Measurements from ENCODE around the gene TLCD5.

Gene TLCD5

GRCh38 chr11:120337355-120338106 lies 12.4 kb downstream of the TLCD5 start:
- no peak for DNase-seq (ENCODE audit: low spot score)

DNA sequence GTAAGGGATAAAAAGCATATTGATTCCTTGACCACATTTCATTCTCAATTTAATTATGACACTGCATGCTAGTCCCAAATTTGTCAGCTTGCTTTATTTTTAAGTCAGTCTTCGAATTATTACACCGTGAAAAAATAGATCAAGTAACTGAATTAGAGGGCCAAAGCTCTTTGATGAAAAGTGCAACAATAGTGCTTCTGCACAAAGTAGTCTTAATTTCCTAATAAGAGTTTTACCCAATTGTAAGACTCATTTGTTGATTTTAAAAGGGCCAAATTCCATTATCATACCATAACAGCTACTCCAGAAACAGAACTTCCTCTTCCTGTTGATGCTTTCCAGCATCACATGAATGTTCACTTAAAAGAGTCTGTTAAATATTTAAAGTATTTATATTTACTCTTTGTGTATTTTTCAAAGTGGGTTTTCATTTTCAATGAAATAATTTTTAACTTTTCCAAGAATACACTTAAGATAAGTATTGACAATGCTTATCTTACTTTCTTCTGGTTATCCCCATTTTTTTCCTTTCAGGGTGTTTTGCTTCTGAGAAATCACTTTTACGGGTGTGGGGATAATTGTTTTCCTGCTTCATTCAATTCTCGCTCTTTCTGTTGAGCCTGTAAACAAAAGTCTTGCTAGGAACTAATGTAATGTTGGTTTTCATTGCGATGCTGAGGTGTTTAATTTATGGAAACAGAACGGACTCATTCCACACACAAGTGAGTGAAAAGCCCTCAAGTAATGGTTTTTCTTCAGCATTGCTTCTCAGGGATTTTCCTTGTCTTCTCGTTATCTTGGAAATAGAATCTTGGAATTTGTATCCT lies 13.2 kb downstream of the TLCD5 start:
- DNase-seq (ENCODE audit: low spot score) = no peak

GRCh38 chr11:120339394-120339890 lies 14.3 kb downstream of the TLCD5 start:
- no peak for DNase-seq (ENCODE audit: low spot score)

GRCh38 chr11:120340529-120340928 lies 15.4 kb downstream of the TLCD5 start:
- DNase-seq (ENCODE audit: low spot score) = no peak

DNA sequence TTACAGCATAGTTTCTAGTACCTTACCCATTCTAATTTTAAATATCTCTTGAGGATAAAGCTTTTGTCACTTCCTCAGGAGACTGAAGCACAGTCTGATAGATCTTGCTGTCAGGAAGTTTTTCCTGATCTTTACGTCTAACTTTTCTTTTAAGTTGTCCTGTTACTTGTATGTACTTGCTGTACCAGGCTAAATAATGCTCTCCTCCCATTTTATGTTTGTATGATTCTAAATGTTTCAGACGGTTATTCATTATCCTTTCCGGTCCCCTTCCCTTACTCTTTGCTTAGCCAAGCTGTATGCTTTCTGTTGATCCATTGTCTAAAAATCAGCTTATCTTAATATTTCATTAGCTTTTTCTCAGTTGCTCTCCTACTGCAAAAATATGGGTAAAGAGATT lies 17.1 kb downstream of the TLCD5 start:
- no peak for DNase-seq (ENCODE audit: low spot score)

DNA sequence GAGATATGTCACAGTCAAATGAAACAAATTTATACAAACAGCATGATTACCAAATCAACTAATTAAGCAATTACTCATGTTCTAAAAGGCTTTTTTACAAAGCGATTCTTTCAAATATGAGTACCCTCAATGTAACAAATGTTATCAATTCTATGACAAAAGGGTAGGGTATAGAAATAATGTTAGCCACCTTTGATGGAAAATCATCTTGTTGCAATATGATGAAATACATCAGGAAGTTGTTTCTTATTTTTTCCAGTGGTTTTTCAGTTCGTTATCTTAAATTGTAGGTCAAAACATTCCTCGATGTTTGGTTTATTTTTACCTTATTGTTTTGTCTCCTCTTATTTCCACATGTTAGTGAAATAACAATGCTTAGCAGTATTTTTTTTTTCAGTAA lies 17.6 kb downstream of the TLCD5 start:
- no peak for DNase-seq (ENCODE audit: low spot score)

GRCh38 chr11:120343429-120343828 lies 18.3 kb downstream of the TLCD5 start:
- DNase-seq (ENCODE audit: low spot score) = no peak

DNA sequence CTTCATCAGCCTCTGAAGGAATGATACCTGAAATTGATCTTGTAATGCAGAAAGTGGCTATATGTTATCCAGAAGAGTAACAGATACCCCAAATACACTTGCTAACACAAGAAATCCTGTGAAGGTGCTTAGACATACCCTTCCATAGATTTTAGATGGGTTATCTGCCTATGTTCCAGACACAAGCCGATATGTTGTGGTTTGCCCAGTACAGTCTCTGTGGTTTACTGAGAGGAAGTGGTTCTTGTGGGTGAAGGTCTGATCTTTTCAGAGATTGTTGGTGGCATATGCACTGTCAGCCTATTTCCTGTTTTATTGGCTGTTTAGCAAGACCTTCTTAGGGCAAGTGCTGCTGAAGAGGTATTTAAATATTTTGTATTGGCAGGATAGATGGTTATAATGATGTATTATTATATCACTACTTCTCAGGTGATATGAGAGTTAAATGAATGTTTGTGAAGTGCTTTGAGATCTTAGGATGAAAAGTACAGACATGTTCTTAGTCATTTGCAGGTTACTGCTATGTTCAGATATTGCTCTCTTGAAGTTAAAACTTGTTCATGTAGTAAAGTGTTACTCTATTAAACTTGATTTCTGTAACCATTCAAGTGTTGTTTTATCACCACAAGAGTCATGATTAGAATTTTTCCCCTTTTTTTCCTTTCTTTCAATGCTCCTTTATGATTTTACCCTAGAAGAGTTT lies 19.4 kb downstream of the TLCD5 start:
- no peak for DNase-seq (ENCODE audit: low spot score)

DNA sequence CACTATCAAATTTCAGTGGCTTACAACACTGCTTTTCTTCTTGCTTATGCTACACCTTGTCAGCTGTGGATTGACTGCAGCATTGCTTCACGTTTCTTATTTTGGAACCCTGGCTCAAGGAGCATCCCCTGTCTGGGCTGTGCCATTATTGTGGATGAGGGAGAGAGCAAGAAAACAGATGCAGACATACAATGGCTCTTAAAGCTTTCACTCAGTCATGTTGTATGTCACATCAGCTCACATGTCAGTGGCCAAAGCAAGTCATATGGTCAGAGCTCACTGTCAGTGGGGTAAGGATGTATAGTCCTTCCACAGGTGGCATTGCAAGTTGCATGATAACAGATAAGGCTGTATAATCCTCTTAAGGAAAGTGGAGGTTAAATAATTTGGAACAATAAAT lies 21.1 kb downstream of the TLCD5 start:
- no peak for DNase-seq (ENCODE audit: low spot score)

DNA sequence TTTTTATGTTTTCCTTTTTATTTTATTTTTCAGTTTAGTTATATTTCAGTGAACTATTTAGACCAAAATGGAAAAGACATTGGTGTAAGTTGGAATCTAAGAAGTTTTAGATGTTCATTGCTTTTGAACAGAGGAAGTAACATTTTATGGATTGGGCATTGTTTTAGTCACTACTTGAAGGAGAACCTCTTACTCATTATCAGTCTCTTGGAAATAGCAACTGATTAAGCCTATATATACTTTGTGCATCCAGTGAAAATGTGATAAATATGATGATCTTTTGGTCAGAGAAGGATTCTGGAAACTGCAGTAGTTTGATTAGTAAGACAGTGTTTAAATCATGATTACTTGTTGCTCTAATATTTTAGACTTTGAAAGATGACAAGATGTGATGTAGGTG lies 25.5 kb downstream of the TLCD5 start:
- DNase-seq (ENCODE audit: low spot score) = no peak

DNA sequence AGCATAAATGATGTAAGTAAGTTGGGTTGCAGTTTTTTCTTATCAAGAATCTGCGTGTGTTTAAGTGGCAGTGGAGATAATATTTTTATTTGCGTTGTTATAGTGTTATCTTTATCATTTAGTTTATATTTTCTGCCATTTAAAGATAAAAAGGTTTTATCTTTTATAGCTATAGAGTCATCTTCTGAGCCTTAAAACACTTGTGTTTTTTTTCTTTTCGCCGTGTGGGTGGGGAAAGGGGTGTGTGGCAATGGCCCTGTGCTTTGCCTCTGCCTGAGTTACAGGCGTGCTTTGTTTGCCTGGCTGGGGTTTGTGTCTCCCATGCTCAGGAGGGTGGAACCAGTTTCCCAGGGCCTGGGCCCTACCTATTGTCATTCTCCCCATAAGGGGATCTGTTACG lies 27.3 kb downstream of the TLCD5 start:
- no peak for DNase-seq (ENCODE audit: low spot score)

GRCh38 chr11:120354068-120354467 lies 29.0 kb downstream of the TLCD5 start:
- no peak for DNase-seq (ENCODE audit: low spot score)

- no peak for DNase-seq (ENCODE audit: low spot score)
These were observed 29.7 kb downstream of the TLCD5 start for GRCh38 chr11:120354779-120355178.

DNA sequence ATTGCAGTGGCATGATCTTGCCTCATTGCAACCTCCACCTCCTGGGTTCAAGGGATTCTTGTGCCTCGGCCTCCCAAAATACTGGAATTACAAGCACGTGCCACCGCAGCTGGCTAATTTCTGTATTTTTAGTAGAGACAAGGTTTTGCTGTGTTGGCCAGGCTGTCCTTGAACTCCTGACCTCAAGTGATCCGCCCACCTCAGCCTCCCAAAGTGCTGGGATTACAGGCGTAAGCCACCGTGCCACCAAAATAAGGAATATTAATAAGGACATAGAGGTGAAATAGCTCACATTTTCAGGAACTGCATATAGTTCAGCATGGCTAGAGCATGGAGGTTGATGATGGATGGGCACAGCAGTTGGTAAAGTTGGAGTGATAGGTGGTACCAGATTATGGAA lies 32.5 kb downstream of the TLCD5 start:
- DNase-seq (ENCODE audit: low spot score) = no peak

DNA sequence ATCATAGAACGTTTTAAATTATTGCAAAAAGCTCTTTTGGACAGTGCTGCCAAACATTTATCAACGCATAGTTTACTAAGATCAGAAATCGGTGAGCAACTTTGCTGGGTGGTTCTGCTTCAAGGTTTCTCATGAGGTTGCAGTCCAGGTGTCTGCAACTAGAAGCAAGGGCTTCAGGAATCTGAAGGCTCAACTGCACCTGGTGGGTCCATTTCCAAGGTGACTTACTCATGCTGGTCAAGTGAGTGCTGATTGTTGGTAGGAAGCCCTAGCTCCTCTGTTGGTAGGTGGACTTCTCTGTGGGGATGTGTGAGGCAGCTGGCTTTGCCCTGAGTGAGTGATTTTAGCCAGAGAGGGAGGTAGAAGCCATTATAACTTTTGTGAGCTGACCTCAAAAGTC lies 33.6 kb downstream of the TLCD5 start:
- no peak for DNase-seq (ENCODE audit: low spot score)

- DNase-seq (ENCODE audit: low spot score) = no peak
These were observed 38.3 kb downstream of the TLCD5 start for GRCh38 chr11:120363436-120363835.

DNA sequence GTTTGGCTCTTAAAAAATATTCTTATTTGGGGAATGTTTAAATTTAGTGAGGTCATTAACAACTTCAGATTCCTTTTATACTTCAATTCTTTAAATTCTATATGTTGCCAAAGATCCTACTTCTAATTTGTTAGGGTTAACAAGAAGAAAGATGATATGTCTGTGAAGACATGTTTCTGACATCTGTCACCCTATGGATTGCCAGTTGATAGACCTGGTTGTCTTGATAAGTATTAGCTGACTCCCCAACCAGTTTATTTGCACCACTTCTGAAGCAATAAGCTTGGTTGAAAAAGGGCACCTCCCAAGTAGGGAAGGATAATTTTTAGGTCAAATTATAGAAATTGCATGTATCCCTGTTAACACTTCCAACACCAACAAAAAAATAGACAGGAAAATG lies 40.4 kb downstream of the TLCD5 start:
- no peak for DNase-seq (ENCODE audit: low spot score)

GRCh38 chr11:120372296-120372695 lies 47.2 kb downstream of the TLCD5 start:
- DNase-seq (ENCODE audit: low spot score) = no peak

- no peak for DNase-seq (ENCODE audit: low spot score)
These were observed 50.0 kb downstream of the TLCD5 start for GRCh38 chr11:120375076-120375475.

DNA sequence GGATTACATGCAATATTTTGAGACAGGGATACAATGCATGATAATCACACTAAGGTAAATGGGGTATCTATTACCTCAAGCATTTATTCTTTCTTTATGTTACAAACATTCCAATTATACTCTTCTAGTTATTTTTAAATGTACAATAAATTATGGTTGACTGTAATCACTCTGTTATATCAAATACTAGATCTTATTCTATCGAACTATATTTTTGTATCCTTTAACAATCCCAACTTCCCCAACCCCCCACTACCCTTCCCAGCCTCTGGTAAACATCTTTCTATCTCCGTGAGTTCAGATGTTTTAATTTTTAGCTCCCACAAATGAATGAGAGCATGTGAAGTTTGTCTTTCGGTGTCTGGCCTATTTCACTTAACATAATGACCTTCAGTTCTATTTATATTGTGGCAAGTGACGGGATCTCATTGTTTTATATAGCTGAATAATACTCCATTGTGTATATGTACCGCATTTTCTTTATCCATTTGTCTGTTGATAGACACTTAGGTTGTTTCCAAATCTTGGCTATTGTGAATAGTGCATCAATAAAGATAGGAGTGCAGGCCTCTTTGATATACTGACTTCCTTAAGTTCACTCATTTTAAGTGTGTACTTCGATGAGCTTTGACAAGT lies 51.6 kb downstream of the TLCD5 start:
- DNase-seq (ENCODE audit: low spot score) = no peak

GRCh38 chr11:120378474-120378873 lies 53.4 kb downstream of the TLCD5 start:
- DNase-seq (ENCODE audit: low spot score) = no peak

DNA sequence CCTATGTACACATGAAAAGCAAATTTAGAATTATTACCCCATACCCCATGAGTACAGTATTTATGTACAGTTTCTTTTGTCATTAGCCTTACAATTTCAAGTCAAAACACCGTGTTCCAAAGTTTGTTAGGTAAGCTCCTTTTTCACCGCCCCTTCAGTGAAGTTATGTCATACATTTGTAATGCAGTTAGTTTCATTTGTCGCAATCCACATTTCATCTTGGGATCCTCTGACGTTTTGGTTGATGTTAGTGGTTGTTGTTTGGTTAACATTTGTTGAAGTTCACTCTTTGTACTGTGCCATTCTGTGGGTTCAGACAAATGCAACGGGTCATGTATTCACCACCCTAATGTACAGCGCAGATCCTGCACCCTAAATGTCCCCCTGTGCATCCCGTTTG lies 56.3 kb downstream of the TLCD5 start:
- no peak for DNase-seq (ENCODE audit: low spot score)
